DND-41 (cell line): ENCODE data around the gene SH2D1B.

Source experiments
- ATAC-seq: fragments of 200-7000 bp; cut with Tn5 transposase; 3 replicates; pipeline ENCODE4 v1.9.1; 2021; ENCODE audit warnings: low read depth; ENCODE audit not compliant: insufficient read depth
- DNase-seq: peaks from one replicate; pipeline ENCODE4 v3.0.0-alpha.2; 2020
- H2AFZ ChIP-seq: 2 replicates; pipeline ENCODE4 v1.6.0; 2012; ENCODE audit warnings: low read depth, low read length
- H3K27ac ChIP-seq: 2 replicates; pipeline ENCODE4 v1.5.1; 2012; ENCODE audit warnings: low read length, inconsistent platforms
- H3K27me3 ChIP-seq: fragments of 200-600 bp; sonication (generic); 2 replicates; pipeline ENCODE4 v1.6.0; 2012; ENCODE audit warnings: low read length, mild to moderate bottlenecking, inconsistent platforms; ENCODE audit not compliant: insufficient read depth, poor library complexity
- H3K36me3 ChIP-seq: 2 replicates; pipeline ENCODE4 v1.5.1; 2012; ENCODE audit warnings: low read length, inconsistent platforms; ENCODE audit not compliant: insufficient read depth
- H3K4me1 ChIP-seq: 2 replicates; pipeline ENCODE4 v1.5.1; 2012; ENCODE audit warnings: mild to moderate bottlenecking, low read length; ENCODE audit not compliant: insufficient read depth
- H3K4me2 ChIP-seq: 2 replicates; pipeline ENCODE4 v1.6.0; 2012; ENCODE audit warnings: mild to moderate bottlenecking, moderate library complexity, low read length, inconsistent platforms; ENCODE audit not compliant: insufficient read depth
- H3K4me3 ChIP-seq, 2 experiments: fragments of 200-600 bp in 1 of 2; shearing (Covaris generic) in 1 of 2; 2 replicates each; pipeline ENCODE4 v1.5.1; 2012 to 2016; ENCODE audit warnings: inconsistent platforms in 2 of 2, low read length in 2 of 2, mild to moderate bottlenecking in 2 of 2, low read depth in 1 of 2, moderate library complexity in 1 of 2
- H3K79me2 ChIP-seq: 2 replicates; pipeline ENCODE4 v1.6.0; 2012; ENCODE audit warnings: low read length, inconsistent platforms; ENCODE audit not compliant: insufficient read depth
- H3K9ac ChIP-seq: 2 replicates; pipeline ENCODE4 v1.6.0; 2012; ENCODE audit warnings: low read depth, mild to moderate bottlenecking, inconsistent platforms, low read length, moderate library complexity
- H3K9me3 ChIP-seq: 2 replicates; pipeline ENCODE4 v1.5.1; 2012; ENCODE audit warnings: low read length, moderate library complexity, mild to moderate bottlenecking, inconsistent platforms; ENCODE audit not compliant: insufficient read depth, severe bottlenecking
- H4K20me1 ChIP-seq: 2 replicates; pipeline ENCODE4 v1.6.0; 2012; ENCODE audit warnings: low read length; ENCODE audit not compliant: insufficient read depth
- CTCF ChIP-seq: IDR thresholded peaks from 2 replicates; pipeline ENCODE4 v1.5.1; 2012; ENCODE audit warnings: borderline replicate concordance, low read length, moderate library complexity, mild to moderate bottlenecking; ENCODE audit not compliant: poor library complexity, severe bottlenecking; ENCODE audit errors: extremely low read depth
- EZH2 ChIP-seq: IDR thresholded peaks from 3 replicates; pipeline ENCODE4 v1.6.1; 2012; ENCODE audit warnings: borderline replicate concordance, low read depth, mild to moderate bottlenecking, moderate library complexity, low read length, inconsistent platforms; ENCODE audit not compliant: severe bottlenecking

Gene SH2D1B

GRCh38 chr1:162398999-162399580, 12.8 kb downstream of the SH2D1B start:
- H3K9ac ChIP-seq = no peak overlapping the region
- no peaks in the 10 kb centered on the region for H4K20me1 ChIP-seq
- H3K79me2 ChIP-seq = no peaks in the 10 kb centered on the region
- H3K4me1 ChIP-seq = no peaks in the 10 kb centered on the region
- no peaks in the 10 kb centered on the region for H3K9me3 ChIP-seq
- DNase-seq (no peak), ATAC-seq (no peak)
- TF ChIP-seq EZH2 (no peak), CTCF (no peak)
- peaks cover 13% of the 10 kb centered on the region for H3K27me3 ChIP-seq
- H3K4me2 ChIP-seq = no peak overlapping the region
- no peak overlapping the region for H2AFZ ChIP-seq
- no peaks in the 10 kb centered on the region for H3K36me3 ChIP-seq
- H3K27ac ChIP-seq = no peak overlapping the region
- no peak overlapping the region for H3K4me3 ChIP-seq

GRCh38 chr1:162397943-162398560, 13.9 kb downstream of the SH2D1B start:
- DNase-seq (no peak), ATAC-seq (no peak)
- H3K4me2 ChIP-seq = no peak overlapping the region
- no peaks in the 10 kb centered on the region for H4K20me1 ChIP-seq
- peaks cover 10% of the 10 kb centered on the region for H3K27me3 ChIP-seq
- no peak overlapping the region for H2AFZ ChIP-seq
- no peaks in the 10 kb centered on the region for H3K79me2 ChIP-seq
- no peak overlapping the region for H3K4me3 ChIP-seq
- H3K27ac ChIP-seq = no peak overlapping the region
- TF ChIP-seq CTCF (no peak), EZH2 (no peak)
- no peaks in the 10 kb centered on the region for H3K36me3 ChIP-seq
- H3K9ac ChIP-seq = no peak overlapping the region
- H3K9me3 ChIP-seq = no peaks in the 10 kb centered on the region
- H3K4me1 ChIP-seq = no peaks in the 10 kb centered on the region

- Histone ChIP-seq H3K36me3 (no peaks in the 10 kb centered on the region), H3K9ac (no peak overlapping the region), H3K27me3 (peaks cover 10% of the 10 kb centered on the region), H3K27ac (no peak overlapping the region), H3K4me1 (no peaks in the 10 kb centered on the region), H3K9me3 (no peaks in the 10 kb centered on the region), H3K4me2 (no peak overlapping the region), H3K4me3 (no peak overlapping the region), H3K79me2 (no peaks in the 10 kb centered on the region), H2AFZ (no peak overlapping the region), H4K20me1 (no peaks in the 10 kb centered on the region)
- no peak for ATAC-seq
- no peak for DNase-seq
- TF ChIP-seq CTCF = no peak
- no peak for TF ChIP-seq EZH2
These were observed 14.9 kb downstream of the SH2D1B start for GRCh38 chr1:162397039-162397448.
